HepG2 (cell line): ENCODE measurements around the gene IRX4. TPM values are rescaled to one million over a fixed set of nuclear protein-coding genes. Genes with fewer than 3 reads are reported as not detected.

Experiments used
- ATAC-seq: fragments of 200-7000 bp; cut with Tn5 transposase; 3 replicates; pipeline ENCODE4 v1.9.1; 2020; ENCODE audit warnings: mild to moderate bottlenecking, moderate library complexity
- BruUV-seq: library from RNA; stranded (reverse); fragments of 400-500 nt; replicated peaks from 2 replicates; lab custom pipeline; 2021; lab: Mats Ljungman, UMichigan
- CTCF ChIA-PET: fragments of 300-600 bp; formaldehyde crosslinking; extraction: SDS; loops from one replicate; lab custom pipeline; 2021; ENCODE audit warnings: low total read pairs, inconsistent platforms, low intra/inter-chr PET ratio; lab: Yijun Ruan, JAX
- POLR2A ChIA-PET: fragments of 350-600 bp; sonication (Branson Sonifier 250); formaldehyde crosslinking; loops from one replicate; lab custom pipeline; 2020; ENCODE audit warnings: antibody characterized with exemption, inconsistent platforms; lab: Yijun Ruan, JAX
- DNase-seq: peaks from one replicate; pipeline ENCODE4 v3.0.0-alpha.2; 2015; ENCODE audit warnings: low spot score
- FAIRE-seq: peaks from 3 replicates; lab custom pipeline; 2011; peaks lifted over from hg19 to GRCh38; lab: Jason Lieb, UNC
- H2AFZ ChIP-seq: one replicate; pipeline ENCODE4 v1.6.1; 2011; ENCODE audit warnings: low read length, inconsistent platforms
- H3K27ac ChIP-seq: fragments of 300-600 bp; 3 replicates; pipeline ENCODE4 v1.8.0; 2011; ENCODE audit warnings: mixed run types, mild to moderate bottlenecking, mixed read lengths, low read length, inconsistent platforms; ENCODE audit not compliant: insufficient read depth; ENCODE audit errors: extremely low read length
- H3K27me3 ChIP-seq, 2 experiments: fragments of 200-600 bp in 1 of 2; 2 replicates in 1 of 2; 3 replicates in 1 of 2; pipeline versions ENCODE4 v1.6.0 to v1.8.0; 2011; ENCODE audit warnings: low read length in 2 of 2, mild to moderate bottlenecking in 2 of 2, moderate library complexity in 2 of 2, inconsistent platforms in 1 of 2; ENCODE audit not compliant: insufficient read depth in 2 of 2, control insufficient read depth in 1 of 2
- H3K36me3 ChIP-seq, 2 experiments: fragments of 200-600 bp in 1 of 2; replicated peaks in 1 of 2; 2 replicates in 1 of 2; 3 replicates in 1 of 2; pipeline versions ENCODE4 v1.5.1 to v1.8.0; 2011; ENCODE audit warnings: low read length in 2 of 2, inconsistent platforms in 1 of 2; ENCODE audit not compliant: insufficient read depth in 2 of 2, control insufficient read depth in 1 of 2
- H3K4me1 ChIP-seq: 2 replicates; pipeline ENCODE4 v1.5.1; 2012; ENCODE audit warnings: low read length, inconsistent platforms; ENCODE audit not compliant: insufficient read depth
- H3K4me2 ChIP-seq: 2 replicates; pipeline ENCODE4 v1.6.0; 2011; ENCODE audit warnings: low read depth, low read length, inconsistent platforms
- H3K4me3 ChIP-seq, 3 experiments: fragments of 200-600 bp in 1 of 3; sonication (generic), shearing (Covaris generic) in 1 of 3; replicated peaks in 1 of 3; 2 replicates each; pipeline ENCODE4 v1.5.1; 2011 to 2016; ENCODE audit warnings: low read length in 3 of 3, inconsistent platforms in 2 of 3, low read depth in 2 of 3, mild to moderate bottlenecking in 2 of 3, control low read depth in 1 of 3, mixed read lengths in 1 of 3; ENCODE audit not compliant: insufficient read depth in 1 of 3
- H3K79me2 ChIP-seq: one replicate; pipeline ENCODE4 v1.6.1; 2011; ENCODE audit warnings: low read length, inconsistent platforms; ENCODE audit not compliant: insufficient read depth
- H3K9ac ChIP-seq: 2 replicates; pipeline ENCODE4 v1.6.0; 2011; ENCODE audit warnings: mild to moderate bottlenecking, low read depth, low read length, inconsistent platforms; ENCODE audit not compliant: insufficient read depth
- H3K9me3 ChIP-seq: 2 replicates; pipeline ENCODE4 v1.5.1; 2012; ENCODE audit warnings: mild to moderate bottlenecking, low read length
- H4K20me1 ChIP-seq: 2 replicates; pipeline ENCODE4 v1.6.0; 2011; ENCODE audit warnings: inconsistent platforms, mild to moderate bottlenecking, low read length, moderate library complexity; ENCODE audit not compliant: insufficient read depth
- FOXP1 ChIP-seq, 2 experiments: fragments of 450-650 bp in 1 of 2; IDR thresholded peaks; 2 replicates each; pipeline ENCODE4 v1.6.1; 2017 to 2018; ENCODE audit warnings: antibody characterized with exemption in 1 of 2
- GATA4 ChIP-seq: sonication (generic); IDR thresholded peaks from 2 replicates; pipeline ENCODE4 v1.6.1; 2016; ENCODE audit warnings: antibody characterized with exemption, low read depth, borderline replicate concordance
- ZHX1 ChIP-seq: sonication (generic); formaldehyde crosslinking; IDR thresholded peaks from 2 replicates; pipeline ENCODE4 v1.8.1; 2022; ENCODE audit warnings: low read depth, mild to moderate bottlenecking, missing genetic modification reagents
- ZNF616 ChIP-seq: sonication (generic); formaldehyde crosslinking; IDR thresholded peaks from 2 replicates; pipeline ENCODE4 v1.5.0; 2020; ENCODE audit warnings: low read depth, mild to moderate bottlenecking, missing genetic modification reagents
- WGBS: methylation state at CpG from one replicate; pipeline ENCODE4 v1.1.6; 2017; ENCODE audit warnings: low lambda C conversion rate; 5-methylcytosine and 5-hydroxymethylcytosine counted together
- in situ Hi-C: cut with HindIII; loops from 2 replicates; pipeline ENCODE4 v1.10.0; 2017; ENCODE audit warnings: low pct_unique_long_range_greater_than_20kb; ENCODE audit not compliant: extremely low pct_ligation_motif_present
- intact Hi-C: fragments of 100-400 bp; cut with micrococcal nuclease; formaldehyde crosslinking; loops from one replicate; pipeline ENCODE4 v1.10.0; 2022; ENCODE audit not compliant: unreplicated experiment
- polyA plus RNA-seq, 8 experiments: library from polyadenylated mRNA; depleted of rRNA in 3 of 8; stranded (reverse) in 7 of 8; unstranded in 1 of 8; fragments of >200 nt; fragmentation: Illumina TruSeq in 4 of 8; extraction: Trizol in 4 of 8; gene quantifications; 2 replicates each; pipeline versions ENCODE4 v1.2.1 to v1.2.3, GENCODE V29; 2011 to 2016; ENCODE audit warnings: low read depth in 4 of 8, missing spikeins in 1 of 8, mixed read lengths in 1 of 8; ENCODE audit not compliant: insufficient read depth in 1 of 8
- total RNA-seq, 5 experiments: library from RNA; depleted of rRNA; stranded (reverse); fragments of >200 nt; fragmentation: Illumina TruSeq; extraction: Trizol; gene quantifications; 2 replicates each; pipeline ENCODE4 v1.2.3, GENCODE V29; 2016; ENCODE audit warnings: low read depth in 1 of 5

Gene IRX4
- total and polyA plus RNA-seq, 2 of the 13 experiments (the other 11 are each of a cell fraction or from before 2014, with no cell fraction given), result not detected

GRCh38 chr5:1918488-1919208, 35.9 kb upstream of the IRX4 start:
- H3K9me3 ChIP-seq, result no peaks in the 10 kb centered on the region
- WGBS, result 33% methylated on average over 6 of the region's 18 CpGs
- TF ChIP-seq GATA4 (no peak), ZHX1 (CRISPR knock-in tag) (no peak), ZNF616 (CRISPR knock-in tag) (no peak), FOXP1 (IDR thresholded peaks at IDR 0.05) (no peak), FOXP1 (CRISPR knock-in tag; IDR thresholded peaks at IDR 0.05) (no peak)
- ATAC-seq, result no peak
- intact Hi-C loops (no loop called here), in situ Hi-C loops (no loop called here)
- BruUV-seq, result no TSS peak
- H3K27ac ChIP-seq, result no peak overlapping the region
- no peak for DNase-seq
- FAIRE-seq, result no peak
- H3K9ac ChIP-seq, result no peak overlapping the region
- no peaks in the 10 kb centered on the region for H3K79me2 ChIP-seq
- H4K20me1 ChIP-seq, result no peaks in the 10 kb centered on the region
- H2AFZ ChIP-seq, result no peak overlapping the region
- H3K4me2 ChIP-seq, result no peak overlapping the region
- POLR2A ChIA-PET, result no interaction called here
- no peak overlapping the region for H3K4me3 ChIP-seq
- H3K4me1 ChIP-seq, result no peaks in the 10 kb centered on the region
- no peaks in the 10 kb centered on the region for H3K36me3 ChIP-seq
- CTCF ChIA-PET, result no interaction called here
- H3K27me3 ChIP-seq, result peaks cover 9 to 54% of the 10 kb centered on the region in 2 experiments; a peak in 4 of 5 replicates
